ENCODE results near the gene DOCK2.

The DOCK2 gene

DNA sequence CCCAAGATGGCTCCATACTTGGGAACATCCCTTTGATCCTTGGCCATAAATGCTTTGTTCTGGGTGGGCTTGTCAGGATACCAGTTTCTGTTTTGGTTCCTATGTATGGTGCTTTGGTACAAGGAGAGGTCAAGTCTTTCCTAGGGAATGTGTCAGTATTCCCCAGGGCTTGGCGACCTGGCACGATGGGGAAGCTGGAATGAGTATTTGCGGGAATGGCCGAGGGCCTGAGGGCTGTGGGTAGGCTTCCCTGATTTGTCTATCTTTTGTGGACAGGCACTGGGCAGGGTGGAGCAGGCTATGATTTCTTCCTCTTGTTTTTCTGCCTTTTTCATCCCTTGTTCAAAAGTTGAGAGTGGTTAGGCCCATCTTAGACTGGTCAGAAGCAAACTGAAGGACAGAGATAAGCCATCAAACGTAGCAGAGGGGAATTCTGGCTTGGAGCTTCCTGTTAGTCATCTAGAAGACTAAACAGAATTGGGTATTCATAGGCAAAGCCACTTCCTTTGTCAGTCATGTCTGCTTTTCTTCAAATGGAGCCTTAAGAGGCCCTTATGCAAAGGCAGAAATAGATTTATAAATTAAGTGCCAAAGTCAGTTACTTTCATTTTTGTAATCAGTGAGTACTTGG is 13.7 kb downstream of the DOCK2 start:
- peaks cover 21% of the 10 kb centered on the region for H3K4me1 Mint-ChIP-seq
- H3K4me3 Mint-ChIP-seq = no peak overlapping the region
- DNase-seq = no peak
- peaks cover 17% of the 10 kb centered on the region for H3K27me3 Mint-ChIP-seq (ENCODE audit: low read depth, poor library complexity)
- no peaks in the 10 kb centered on the region for H3K36me3 Mint-ChIP-seq (ENCODE audit: low read depth)
- H3K27ac Mint-ChIP-seq = peak overlapping the region; percentile 49
- TF ChIP-seq, protein P1, sequence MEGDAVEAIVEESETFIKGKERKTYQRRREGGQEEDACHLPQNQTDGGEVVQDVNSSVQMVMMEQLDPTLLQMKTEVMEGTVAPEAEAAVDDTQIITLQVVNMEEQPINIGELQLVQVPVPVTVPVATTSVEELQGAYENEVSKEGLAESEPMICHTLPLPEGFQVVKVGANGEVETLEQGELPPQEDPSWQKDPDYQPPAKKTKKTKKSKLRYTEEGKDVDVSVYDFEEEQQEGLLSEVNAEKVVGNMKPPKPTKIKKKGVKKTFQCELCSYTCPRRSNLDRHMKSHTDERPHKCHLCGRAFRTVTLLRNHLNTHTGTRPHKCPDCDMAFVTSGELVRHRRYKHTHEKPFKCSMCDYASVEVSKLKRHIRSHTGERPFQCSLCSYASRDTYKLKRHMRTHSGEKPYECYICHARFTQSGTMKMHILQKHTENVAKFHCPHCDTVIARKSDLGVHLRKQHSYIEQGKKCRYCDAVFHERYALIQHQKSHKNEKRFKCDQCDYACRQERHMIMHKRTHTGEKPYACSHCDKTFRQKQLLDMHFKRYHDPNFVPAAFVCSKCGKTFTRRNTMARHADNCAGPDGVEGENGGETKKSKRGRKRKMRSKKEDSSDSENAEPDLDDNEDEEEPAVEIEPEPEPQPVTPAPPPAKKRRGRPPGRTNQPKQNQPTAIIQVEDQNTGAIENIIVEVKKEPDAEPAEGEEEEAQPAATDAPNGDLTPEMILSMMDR (IDR thresholded peaks at IDR 0.05) = no peak
- H3K9me3 Mint-ChIP-seq = no peaks in the 10 kb centered on the region

DNA sequence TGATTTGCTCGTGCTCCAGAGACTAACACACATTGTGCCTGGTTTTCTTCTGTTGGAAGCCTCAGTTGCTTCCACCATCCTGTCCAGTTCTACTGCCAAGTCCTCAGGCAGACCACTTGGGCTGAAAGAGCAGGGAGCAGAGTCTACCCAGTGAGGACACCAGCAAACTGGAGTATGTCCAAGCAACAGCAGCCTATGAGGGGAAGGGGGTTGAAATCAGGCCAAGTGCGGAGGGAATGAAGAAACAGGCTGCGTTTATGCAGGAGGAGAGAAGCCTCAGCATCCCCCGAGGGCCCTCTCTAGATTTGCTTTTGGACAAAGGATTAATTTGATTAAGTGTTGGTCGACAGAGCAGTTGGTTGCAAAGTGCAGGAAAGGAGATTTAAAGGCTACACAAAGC is 14.5 kb downstream of the DOCK2 start:
- Mint-ChIP-seq H3K4me1 (peaks cover 21% of the 10 kb centered on the region), H3K9me3 (no peaks in the 10 kb centered on the region), H3K27ac (no peak overlapping the region), H3K27me3 (ENCODE audit: low read depth, poor library complexity) (peaks cover 17% of the 10 kb centered on the region), H3K4me3 (no peak overlapping the region), H3K36me3 (ENCODE audit: low read depth) (no peaks in the 10 kb centered on the region)
- TF ChIP-seq, protein P1 (IDR thresholded peaks at IDR 0.05) = no peak
- DNase-seq = no peak

DNA sequence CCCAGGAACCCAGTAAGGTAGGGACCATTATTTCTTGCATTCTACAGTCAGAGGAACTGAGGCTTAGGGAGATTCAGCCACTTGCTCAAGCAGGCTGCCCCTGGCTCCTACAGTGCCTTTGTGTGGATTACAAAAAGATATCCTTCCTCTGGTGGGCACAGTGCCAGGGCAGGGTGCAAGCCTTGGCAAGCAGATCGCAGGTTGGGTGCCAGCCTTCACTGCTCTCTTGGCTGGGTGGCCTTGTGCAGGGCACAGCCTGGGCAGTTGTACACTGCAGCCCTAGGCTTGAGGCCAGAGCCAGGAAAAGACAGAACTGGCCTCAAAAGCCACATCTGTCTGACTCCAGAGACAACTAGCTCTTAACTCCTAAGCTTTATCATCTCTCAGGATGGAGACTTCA is 15.0 kb downstream of the DOCK2 start:
- Mint-ChIP-seq H3K27ac (no peak overlapping the region), H3K36me3 (ENCODE audit: low read depth) (no peaks in the 10 kb centered on the region), H3K4me3 (no peak overlapping the region), H3K27me3 (ENCODE audit: low read depth, poor library complexity) (peaks cover 16% of the 10 kb centered on the region), H3K4me1 (peaks cover 19% of the 10 kb centered on the region), H3K9me3 (no peaks in the 10 kb centered on the region)
- DNase-seq = no peak
- TF ChIP-seq, protein P1 (IDR thresholded peaks at IDR 0.05) = no peak

DNA sequence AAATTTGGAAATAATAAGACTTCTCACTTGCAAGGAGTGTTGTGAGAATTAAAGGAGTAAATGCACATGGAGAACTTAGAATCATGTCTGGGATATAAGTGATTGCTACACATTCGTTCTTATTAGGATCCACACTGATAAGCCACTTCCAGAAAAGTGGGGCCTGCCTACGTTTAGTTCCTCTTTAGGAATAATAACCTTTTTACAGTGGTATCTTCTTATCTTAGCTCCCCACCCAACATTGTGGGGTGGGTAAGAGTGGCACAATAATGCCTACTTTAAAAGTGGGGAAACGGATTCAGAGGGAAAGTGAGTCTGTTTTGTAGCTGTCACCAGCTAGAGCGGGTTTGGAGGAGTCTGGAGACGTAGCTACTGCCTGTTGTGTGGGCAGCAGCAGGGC is 16.0 kb downstream of the DOCK2 start:
- H3K4me1 Mint-ChIP-seq = peaks cover 8% of the 10 kb centered on the region
- TF ChIP-seq, protein P1 (IDR thresholded peaks at IDR 0.05) = no peak
- H3K9me3 Mint-ChIP-seq = no peaks in the 10 kb centered on the region
- H3K27me3 Mint-ChIP-seq (ENCODE audit: low read depth, poor library complexity) = peaks cover 8% of the 10 kb centered on the region
- H3K4me3 Mint-ChIP-seq = no peak overlapping the region
- no peak overlapping the region for H3K27ac Mint-ChIP-seq
- DNase-seq = no peak
- no peaks in the 10 kb centered on the region for H3K36me3 Mint-ChIP-seq (ENCODE audit: low read depth)

DNA sequence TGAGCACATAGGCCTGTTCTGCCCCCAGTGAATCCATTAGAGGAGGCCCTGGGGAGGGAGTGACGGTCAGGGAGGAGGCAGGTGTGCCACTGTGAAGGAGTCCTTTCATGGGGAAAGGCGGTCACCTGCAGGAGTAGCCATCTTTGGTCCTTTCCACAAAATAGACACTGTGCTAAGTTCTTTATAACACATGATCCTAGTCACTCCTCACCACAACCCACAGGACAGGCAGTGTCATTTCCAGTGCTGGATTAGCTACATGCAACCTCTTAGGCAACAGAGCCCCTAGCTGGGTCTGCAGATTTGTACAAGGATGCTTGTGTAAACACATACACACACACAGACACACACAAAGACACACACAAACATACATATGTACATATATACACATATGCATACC is 18.3 kb downstream of the DOCK2 start:
- H3K27ac Mint-ChIP-seq = no peak overlapping the region
- H3K4me3 Mint-ChIP-seq = no peak overlapping the region
- DNase-seq = no peak
- no peaks in the 10 kb centered on the region for H3K36me3 Mint-ChIP-seq (ENCODE audit: low read depth)
- TF ChIP-seq, protein P1 (IDR thresholded peaks at IDR 0.05) = no peak
- peaks cover 12% of the 10 kb centered on the region for H3K27me3 Mint-ChIP-seq (ENCODE audit: low read depth, poor library complexity)
- H3K4me1 Mint-ChIP-seq = no peaks in the 10 kb centered on the region
- H3K9me3 Mint-ChIP-seq = no peaks in the 10 kb centered on the region

Measured in nephron progenitor cell (in vitro differentiated cells).